ENCODE data around the gene CACNA1D. TPM values are rescaled to one million over a fixed set of nuclear protein-coding genes. Genes with fewer than 3 reads are reported as not detected.

The CACNA1D gene
- total RNA-seq, 1 donor from 2014 or later = 6.3 TPM

- Mint-ChIP-seq H3K27ac (no peak overlapping the region), H3K9me3 (ENCODE audit: low read depth) (no peaks in the 10 kb centered on the region), H3K36me3 (ENCODE audit: insufficient read depth) (peaks cover 24% of the 10 kb centered on the region), H3K27me3 (no peaks in the 10 kb centered on the region), H3K4me1 (ENCODE audit: low read depth) (peaks cover 7% of the 10 kb centered on the region), H3K4me3 (ENCODE audit: low read depth) (no peak overlapping the region)
- no peak for TF ChIP-seq CTCF (IDR thresholded peaks at IDR 0.05; ENCODE audit: unreplicated experiment)
- DNase-seq (ENCODE audit: low spot score, unreplicated experiment) = no peak
Measured at GRCh38 chr3:53830944-53831343, 336.5 kb downstream of the CACNA1D start.

- H3K27me3 Mint-ChIP-seq = no peaks in the 10 kb centered on the region
- no peak for DNase-seq (ENCODE audit: low spot score, unreplicated experiment)
- no peak for TF ChIP-seq CTCF (IDR thresholded peaks at IDR 0.05; ENCODE audit: unreplicated experiment)
- peaks cover 22% of the 10 kb centered on the region for H3K36me3 Mint-ChIP-seq (ENCODE audit: insufficient read depth)
- no peaks in the 10 kb centered on the region for H3K9me3 Mint-ChIP-seq (ENCODE audit: low read depth)
- H3K4me3 Mint-ChIP-seq (ENCODE audit: low read depth) = no peak overlapping the region
- H3K27ac Mint-ChIP-seq = no peak overlapping the region
- H3K4me1 Mint-ChIP-seq (ENCODE audit: low read depth) = peaks cover 7% of the 10 kb centered on the region
Measured at GRCh38 chr3:53833053-53833645, 338.7 kb downstream of the CACNA1D start.

GRCh38 chr3:53833700-53834099 lies 339.3 kb downstream of the CACNA1D start:
- Mint-ChIP-seq H3K27me3 (no peaks in the 10 kb centered on the region), H3K27ac (no peak overlapping the region), H3K36me3 (ENCODE audit: insufficient read depth) (peaks cover 22% of the 10 kb centered on the region), H3K9me3 (ENCODE audit: low read depth) (no peaks in the 10 kb centered on the region), H3K4me3 (ENCODE audit: low read depth) (no peak overlapping the region), H3K4me1 (ENCODE audit: low read depth) (peaks cover 7% of the 10 kb centered on the region)
- no peak for DNase-seq (ENCODE audit: low spot score, unreplicated experiment)
- TF ChIP-seq CTCF (IDR thresholded peaks at IDR 0.05; ENCODE audit: unreplicated experiment) = no peak

- no peak for TF ChIP-seq CTCF (IDR thresholded peaks at IDR 0.05; ENCODE audit: unreplicated experiment)
- Mint-ChIP-seq H3K27me3 (no peaks in the 10 kb centered on the region), H3K36me3 (ENCODE audit: insufficient read depth) (peaks cover 23% of the 10 kb centered on the region), H3K4me1 (ENCODE audit: low read depth) (peaks cover 7% of the 10 kb centered on the region), H3K4me3 (ENCODE audit: low read depth) (no peak overlapping the region), H3K9me3 (ENCODE audit: low read depth) (no peaks in the 10 kb centered on the region), H3K27ac (no peak overlapping the region)
- DNase-seq (ENCODE audit: low spot score, unreplicated experiment) = no peak
Measured at GRCh38 chr3:53834429-53835095, 340.2 kb downstream of the CACNA1D start.

- no peak for TF ChIP-seq CTCF (IDR thresholded peaks at IDR 0.05; ENCODE audit: unreplicated experiment)
- no peak overlapping the region for H3K4me3 Mint-ChIP-seq (ENCODE audit: low read depth)
Measured at GRCh38 chr3:53835257-53835656, 340.8 kb downstream of the CACNA1D start.

More at GRCh38 chr3:53835257-53835656, 340.8 kb downstream of the CACNA1D start:
- no peaks in the 10 kb centered on the region for H3K9me3 Mint-ChIP-seq (ENCODE audit: low read depth)
- DNase-seq (ENCODE audit: low spot score, unreplicated experiment) = no peak
- peaks cover 7% of the 10 kb centered on the region for H3K4me1 Mint-ChIP-seq (ENCODE audit: low read depth)
- H3K27ac Mint-ChIP-seq = no peak overlapping the region
- H3K36me3 Mint-ChIP-seq (ENCODE audit: insufficient read depth) = peaks cover 25% of the 10 kb centered on the region
- no peaks in the 10 kb centered on the region for H3K27me3 Mint-ChIP-seq

All from progenitor cell of endocrine pancreas (in vitro differentiated cells).